ENCODE results near the gene NTN3. TPM values are rescaled to one million over a fixed set of nuclear protein-coding genes. Genes with fewer than 3 reads are reported as not detected.

Gene NTN3
- total RNA-seq, 3 donors from 2014 or later: 0.44 TPM; not detected in 2

- TF ChIP-seq CTCF (IDR thresholded peaks at IDR 0.05): no peak
- Histone ChIP-seq H3K4me3 (no peak overlapping the region), H3K9me3 (no peaks in the 10 kb centered on the region), H3K36me3 (ENCODE audit: low read depth) (no peaks in the 10 kb centered on the region), H3K4me1 (ENCODE audit: low read depth) (peaks cover 37% of the 10 kb centered on the region)
- ATAC-seq (no peak), DNase-seq (no peak)
- intact Hi-C loops (cut with DNase I, micrococcal nuclease): no loop called here
These were observed 2.2 kb upstream of the NTN3 start for GRCh38 chr16:2468725-2469398.

- intact Hi-C loops (cut with DNase I, micrococcal nuclease): no loop called here
- Histone ChIP-seq H3K9me3 (no peaks in the 10 kb centered on the region), H3K4me3 (no peak overlapping the region), H3K4me1 (ENCODE audit: low read depth) (peaks cover 37% of the 10 kb centered on the region), H3K36me3 (ENCODE audit: low read depth) (no peaks in the 10 kb centered on the region)
- no peak for TF ChIP-seq CTCF (IDR thresholded peaks at IDR 0.05)
- DNase-seq (no peak), ATAC-seq (no peak)
These were observed 1.5 kb upstream of the NTN3 start for GRCh38 chr16:2469399-2470233.

- intact Hi-C loops (cut with DNase I, micrococcal nuclease): no loop called here
- TF ChIP-seq CTCF (IDR thresholded peaks at IDR 0.05): no peak
- no peak for ATAC-seq
These were observed 879 bp upstream of the NTN3 start for GRCh38 chr16:2470234-2470601.

GRCh38 chr16:2470603-2471015, 488 bp upstream of the NTN3 start:
- no peak for TF ChIP-seq CTCF (IDR thresholded peaks at IDR 0.05)
- DNase-seq (no peak), ATAC-seq (no peak)
- intact Hi-C loops (cut with DNase I, micrococcal nuclease): no loop called here
- Histone ChIP-seq H3K4me1 (ENCODE audit: low read depth) (peaks cover 38% of the 10 kb centered on the region), H3K36me3 (ENCODE audit: low read depth) (no peaks in the 10 kb centered on the region), H3K9me3 (no peaks in the 10 kb centered on the region), H3K4me3 (no peak overlapping the region)

More at GRCh38 chr16:2470234-2470601, 879 bp upstream of the NTN3 start:
- H3K36me3 ChIP-seq (ENCODE audit: low read depth): no peaks in the 10 kb centered on the region
- no peaks in the 10 kb centered on the region for H3K9me3 ChIP-seq
- no peak overlapping the region for H3K4me3 ChIP-seq
- no peak for DNase-seq
- H3K4me1 ChIP-seq (ENCODE audit: low read depth): peaks cover 37% of the 10 kb centered on the region

GRCh38 chr16:2471653-2472487, 773 bp downstream of the NTN3 start:
- H3K9me3 ChIP-seq: no peaks in the 10 kb centered on the region
- intact Hi-C loops (cut with DNase I, micrococcal nuclease): no loop called here
- H3K4me3 ChIP-seq: no peak overlapping the region
- H3K4me1 ChIP-seq (ENCODE audit: low read depth): peaks cover 43% of the 10 kb centered on the region
- no peaks in the 10 kb centered on the region for H3K36me3 ChIP-seq (ENCODE audit: low read depth)
- no peak for TF ChIP-seq CTCF (IDR thresholded peaks at IDR 0.05)
- DNase-seq (no peak), ATAC-seq (no peak)

Measured in mucosa of descending colon (tissue), 3 donors.